ENCODE results near the gene CEACAM16. TPM values are rescaled to one million over a fixed set of nuclear protein-coding genes. Genes with fewer than 3 reads are reported as not detected.

Gene CEACAM16
- not detected for total RNA-seq
- under 1 TPM in 2 of 3 donors, not detected in 1; 0.03 to 0.08 TPM for polyA plus RNA-seq
- long read RNA-seq, donor 1: 0 reads
- long read RNA-seq, donor 2: 0 reads

GRCh38 chr19:44698492-44699201, at the start of gene CEACAM16:
TSS of gene CEACAM16 (plus strand) at chr19:44699151. CDS start at chr19:44701457, 2,306 bp downstream.
- WGBS, 3 donors: 89 to 94% (median 90%) methylated on average over 12 to 13 of the region's 13 CpGs
- no peak for ATAC-seq
- intact Hi-C loops (cut with DNase I): no loop called here

GRCh38 chr19:44649578-44650145, 49.3 kb upstream of the CEACAM16 start:
- peaks cover 30% of the 10 kb centered on the region for H3K4me1 ChIP-seq
- peaks cover 6 to 70% of the 10 kb centered on the region in 2 donors for H3K36me3 ChIP-seq (ENCODE audit: insufficient read depth in 1 of 2, low read depth in 1 of 2)
- no peaks in the 10 kb centered on the region for H3K9me3 ChIP-seq
- DNase-seq (no peak), ATAC-seq (no peak)
- no peaks in the 10 kb centered on the region for H3K27me3 ChIP-seq (ENCODE audit: insufficient read depth in 3 of 3, low read length in 2 of 3)
- TF ChIP-seq, protein P1, sequence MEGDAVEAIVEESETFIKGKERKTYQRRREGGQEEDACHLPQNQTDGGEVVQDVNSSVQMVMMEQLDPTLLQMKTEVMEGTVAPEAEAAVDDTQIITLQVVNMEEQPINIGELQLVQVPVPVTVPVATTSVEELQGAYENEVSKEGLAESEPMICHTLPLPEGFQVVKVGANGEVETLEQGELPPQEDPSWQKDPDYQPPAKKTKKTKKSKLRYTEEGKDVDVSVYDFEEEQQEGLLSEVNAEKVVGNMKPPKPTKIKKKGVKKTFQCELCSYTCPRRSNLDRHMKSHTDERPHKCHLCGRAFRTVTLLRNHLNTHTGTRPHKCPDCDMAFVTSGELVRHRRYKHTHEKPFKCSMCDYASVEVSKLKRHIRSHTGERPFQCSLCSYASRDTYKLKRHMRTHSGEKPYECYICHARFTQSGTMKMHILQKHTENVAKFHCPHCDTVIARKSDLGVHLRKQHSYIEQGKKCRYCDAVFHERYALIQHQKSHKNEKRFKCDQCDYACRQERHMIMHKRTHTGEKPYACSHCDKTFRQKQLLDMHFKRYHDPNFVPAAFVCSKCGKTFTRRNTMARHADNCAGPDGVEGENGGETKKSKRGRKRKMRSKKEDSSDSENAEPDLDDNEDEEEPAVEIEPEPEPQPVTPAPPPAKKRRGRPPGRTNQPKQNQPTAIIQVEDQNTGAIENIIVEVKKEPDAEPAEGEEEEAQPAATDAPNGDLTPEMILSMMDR (IDR thresholded peaks at IDR 0.05): no peak
- H3K27ac ChIP-seq: no peak overlapping the region
- H3K4me3 ChIP-seq: no peak overlapping the region
- 55 to 75% (median 64%) methylated on average over 15 of the region's 15 CpGs for WGBS, 3 donors
- intact Hi-C loops (cut with DNase I): loop anchor here in 1 of 2 donors (5.0 kb wide), 1 partner anchor 62 kb away; no protein-coding TSS in a partner anchor

More at GRCh38 chr19:44698492-44699201, at the start of gene CEACAM16:
- Histone ChIP-seq H3K4me1 (no peaks in the 10 kb centered on the region), H3K9me3 (no peaks in the 10 kb centered on the region), H3K4me3 (no peak within 1 kb of the TSS), H3K27me3 (ENCODE audit: insufficient read depth in 3 of 3, low read length in 2 of 3) (no peaks in the 10 kb centered on the region), H3K27ac (no peak within 1 kb of the TSS), H3K36me3 (ENCODE audit: insufficient read depth in 1 of 2, low read depth in 1 of 2) (no peaks in the 10 kb centered on the region)
- TF ChIP-seq, protein P1 (IDR thresholded peaks at IDR 0.05): no peak
- DNase-seq: no peak

- no peak overlapping the region for H3K27ac ChIP-seq
- H3K9me3 ChIP-seq: no peaks in the 10 kb centered on the region
- H3K4me1 ChIP-seq: peaks cover 13% of the 10 kb centered on the region
- intact Hi-C loops (cut with DNase I): no loop called here
- H3K36me3 ChIP-seq (ENCODE audit: insufficient read depth in 1 of 2, low read depth in 1 of 2): peaks cover 11 to 93% of the 10 kb centered on the region in 2 donors
- WGBS, 3 donors: 77 to 93% (median 83%) methylated on average over 5 of the region's 5 CpGs
- no peak overlapping the region for H3K4me3 ChIP-seq
- TF ChIP-seq, protein P1 (IDR thresholded peaks at IDR 0.05): no peak
- no peak for DNase-seq
- no peak for ATAC-seq
- H3K27me3 ChIP-seq (ENCODE audit: insufficient read depth in 3 of 3, low read length in 2 of 3): no peaks in the 10 kb centered on the region
Observed at GRCh38 chr19:44653343-44653742, 45.6 kb upstream of the CEACAM16 start.

GRCh38 chr19:44653977-44654774, 44.8 kb upstream of the CEACAM16 start:
- Histone ChIP-seq H3K27me3 (ENCODE audit: insufficient read depth in 3 of 3, low read length in 2 of 3) (no peaks in the 10 kb centered on the region), H3K4me3 (no peak overlapping the region), H3K36me3 (ENCODE audit: insufficient read depth in 1 of 2, low read depth in 1 of 2) (peaks cover 11 to 93% of the 10 kb centered on the region in 2 donors), H3K4me1 (peaks cover 5% of the 10 kb centered on the region), H3K27ac (no peak overlapping the region), H3K9me3 (no peaks in the 10 kb centered on the region)
- DNase-seq (peak; percentile 72 to 84), ATAC-seq (peak; percentile 73 to 86 (median 82))
- WGBS, 3 donors: 34 to 45% (median 39%) methylated on average over 15 to 16 of the region's 16 CpGs
- TF ChIP-seq, protein P1 (IDR thresholded peaks at IDR 0.05): peak; percentile 63
- intact Hi-C loops (cut with DNase I): no loop called here

All from psoas muscle (tissue), 8 donors.